ENCODE measurements around the gene MYF5. TPM values are rescaled to one million over a fixed set of nuclear protein-coding genes. Genes with fewer than 3 reads are reported as not detected.

Gene MYF5
- total RNA-seq, 4 donors from 2014 or later, result not detected

DNA sequence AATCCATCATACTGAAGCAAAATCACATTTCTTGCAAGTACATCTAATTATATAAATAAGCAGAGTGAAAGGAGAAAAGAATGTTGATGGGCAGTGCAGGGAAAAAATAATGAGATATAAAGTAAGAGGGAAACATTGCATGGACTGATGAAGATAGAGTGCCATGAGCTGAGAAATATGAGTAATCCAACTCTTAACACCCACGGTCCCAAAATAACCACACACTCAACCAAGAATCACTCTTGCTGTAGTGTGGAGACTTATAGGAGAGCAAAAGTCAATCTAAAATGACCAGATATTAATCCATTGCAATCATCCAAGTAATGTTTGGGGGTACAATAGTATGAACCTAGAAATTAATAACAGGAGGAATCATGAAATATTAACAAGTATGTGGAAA is 40.2 kb downstream of the MYF5 start:
- no peaks in the 10 kb centered on the region for H3K4me1 ChIP-seq
- no peak for TF ChIP-seq POLR2A (IDR thresholded peaks at IDR 0.05)
- TF ChIP-seq, protein P1, sequence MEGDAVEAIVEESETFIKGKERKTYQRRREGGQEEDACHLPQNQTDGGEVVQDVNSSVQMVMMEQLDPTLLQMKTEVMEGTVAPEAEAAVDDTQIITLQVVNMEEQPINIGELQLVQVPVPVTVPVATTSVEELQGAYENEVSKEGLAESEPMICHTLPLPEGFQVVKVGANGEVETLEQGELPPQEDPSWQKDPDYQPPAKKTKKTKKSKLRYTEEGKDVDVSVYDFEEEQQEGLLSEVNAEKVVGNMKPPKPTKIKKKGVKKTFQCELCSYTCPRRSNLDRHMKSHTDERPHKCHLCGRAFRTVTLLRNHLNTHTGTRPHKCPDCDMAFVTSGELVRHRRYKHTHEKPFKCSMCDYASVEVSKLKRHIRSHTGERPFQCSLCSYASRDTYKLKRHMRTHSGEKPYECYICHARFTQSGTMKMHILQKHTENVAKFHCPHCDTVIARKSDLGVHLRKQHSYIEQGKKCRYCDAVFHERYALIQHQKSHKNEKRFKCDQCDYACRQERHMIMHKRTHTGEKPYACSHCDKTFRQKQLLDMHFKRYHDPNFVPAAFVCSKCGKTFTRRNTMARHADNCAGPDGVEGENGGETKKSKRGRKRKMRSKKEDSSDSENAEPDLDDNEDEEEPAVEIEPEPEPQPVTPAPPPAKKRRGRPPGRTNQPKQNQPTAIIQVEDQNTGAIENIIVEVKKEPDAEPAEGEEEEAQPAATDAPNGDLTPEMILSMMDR (IDR thresholded peaks at IDR 0.05), result no peak
- no peaks in the 10 kb centered on the region for H3K27me3 ChIP-seq
- H3K27ac ChIP-seq, result no peak overlapping the region
- no peak for DNase-seq
- intact Hi-C loops (cut with DNase I; ENCODE audit: low total_unique reads), result no loop called here
- H3K4me3 ChIP-seq, result no peak overlapping the region
- H3K36me3 ChIP-seq, result no peaks in the 10 kb centered on the region
- no peaks in the 10 kb centered on the region for H3K9me3 ChIP-seq

DNA sequence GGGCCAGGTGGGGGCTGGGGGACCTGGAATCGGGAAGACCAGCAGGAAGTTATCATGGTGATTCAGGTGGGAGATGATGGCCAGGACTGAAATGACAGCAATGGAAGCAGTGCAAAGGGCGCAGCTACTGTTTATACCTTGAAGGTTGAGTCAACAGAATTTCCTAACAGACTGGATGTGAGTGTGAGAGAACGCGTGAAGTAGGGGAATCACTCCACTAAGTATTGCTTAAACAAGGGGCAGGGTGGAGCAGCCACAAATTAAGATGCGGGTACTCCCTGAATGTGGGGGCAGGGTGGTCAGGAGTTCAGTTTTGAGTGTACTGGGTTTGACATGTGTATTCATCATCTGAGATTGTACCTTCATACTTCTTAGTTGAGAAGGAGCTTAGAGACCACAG is 45.1 kb downstream of the MYF5 start:
- no peaks in the 10 kb centered on the region for H3K4me1 ChIP-seq
- no peak overlapping the region for H3K27ac ChIP-seq
- intact Hi-C loops (cut with DNase I; ENCODE audit: low total_unique reads), result no loop called here
- H3K27me3 ChIP-seq, result no peaks in the 10 kb centered on the region
- H3K36me3 ChIP-seq, result no peaks in the 10 kb centered on the region
- no peak for DNase-seq
- no peaks in the 10 kb centered on the region for H3K9me3 ChIP-seq
- no peak overlapping the region for H3K4me3 ChIP-seq
- TF ChIP-seq POLR2A (IDR thresholded peaks at IDR 0.05), result no peak
- TF ChIP-seq, protein P1 (IDR thresholded peaks at IDR 0.05), result no peak

DNA sequence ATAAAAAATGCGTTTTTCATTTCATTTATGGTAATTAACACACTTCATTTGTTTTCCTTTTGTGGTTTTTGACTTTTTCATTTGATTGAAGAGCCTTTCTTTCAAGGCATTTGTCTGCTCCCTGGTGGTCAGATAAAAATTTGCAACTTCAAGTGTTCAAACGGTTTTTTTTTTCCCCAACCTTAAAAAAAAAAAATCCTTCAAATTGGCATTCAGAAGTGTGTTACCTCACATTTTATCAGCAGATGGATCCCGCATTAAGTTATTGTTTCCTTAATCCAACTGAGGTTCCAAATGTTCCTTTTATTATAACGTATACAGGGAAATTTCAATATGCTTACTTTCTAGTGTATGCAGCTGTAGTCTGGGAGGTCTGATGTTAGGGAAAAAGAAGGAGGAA is 47.2 kb downstream of the MYF5 start:
- Histone ChIP-seq H3K4me1 (no peaks in the 10 kb centered on the region), H3K4me3 (no peak overlapping the region), H3K27me3 (no peaks in the 10 kb centered on the region), H3K27ac (no peak overlapping the region), H3K36me3 (no peaks in the 10 kb centered on the region), H3K9me3 (no peaks in the 10 kb centered on the region)
- intact Hi-C loops (cut with DNase I; ENCODE audit: low total_unique reads), result no loop called here
- TF ChIP-seq, protein P1 (IDR thresholded peaks at IDR 0.05), result peak; percentile 25 to 48 (median 41)
- no peak for TF ChIP-seq POLR2A (IDR thresholded peaks at IDR 0.05)
- DNase-seq, result no peak

DNA sequence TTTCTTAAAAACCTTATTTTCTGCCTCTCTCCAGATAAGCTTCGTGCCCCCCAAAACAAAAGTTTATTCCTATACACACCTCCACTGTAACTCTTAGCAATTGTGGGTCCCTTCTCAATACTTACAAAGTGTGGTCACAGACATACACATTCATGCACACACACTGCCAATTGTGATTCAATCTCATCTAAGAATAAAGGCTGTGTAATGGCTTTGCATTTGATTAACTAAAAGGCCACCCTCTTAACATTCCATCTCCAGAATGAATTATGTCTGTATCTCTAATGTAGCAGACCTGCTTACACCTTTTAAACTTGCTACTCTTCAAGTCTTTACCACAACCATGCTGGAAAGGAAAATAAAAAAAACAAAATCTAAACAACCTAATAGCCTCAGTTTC is 49.5 kb downstream of the MYF5 start:
- H3K27ac ChIP-seq, result no peak overlapping the region
- no peak for DNase-seq
- no peaks in the 10 kb centered on the region for H3K27me3 ChIP-seq
- H3K4me1 ChIP-seq, result no peaks in the 10 kb centered on the region
- no peaks in the 10 kb centered on the region for H3K36me3 ChIP-seq
- TF ChIP-seq POLR2A (IDR thresholded peaks at IDR 0.05), result no peak
- TF ChIP-seq, protein P1 (IDR thresholded peaks at IDR 0.05), result no peak
- no peak overlapping the region for H3K4me3 ChIP-seq
- no peaks in the 10 kb centered on the region for H3K9me3 ChIP-seq
- intact Hi-C loops (cut with DNase I; ENCODE audit: low total_unique reads), result no loop called here

DNA sequence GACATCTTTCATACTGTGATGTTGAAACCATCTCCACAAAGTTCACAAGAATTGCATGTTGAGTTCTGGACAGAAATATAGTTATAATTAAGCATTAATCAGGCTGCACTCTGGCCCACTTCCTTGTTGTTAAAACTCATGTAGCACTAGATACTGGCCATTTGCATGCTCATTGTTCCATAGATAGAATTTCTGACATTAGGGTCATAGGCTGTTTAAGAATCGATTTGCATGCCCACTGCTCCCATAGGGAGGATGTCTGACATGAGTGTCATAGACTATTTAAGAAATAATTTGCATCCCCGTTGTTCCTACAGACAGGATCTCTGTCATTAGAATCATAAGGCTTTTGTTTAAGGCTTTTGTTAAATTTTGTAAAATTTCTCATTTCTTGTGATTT is 50.2 kb downstream of the MYF5 start:
- no peak for TF ChIP-seq POLR2A (IDR thresholded peaks at IDR 0.05)
- TF ChIP-seq, protein P1 (IDR thresholded peaks at IDR 0.05), result no peak
- intact Hi-C loops (cut with DNase I; ENCODE audit: low total_unique reads), result no loop called here

More for the DNA sequence above, 50.2 kb downstream of the MYF5 start:
- Histone ChIP-seq H3K4me3 (no peak overlapping the region), H3K27me3 (no peaks in the 10 kb centered on the region), H3K4me1 (no peaks in the 10 kb centered on the region), H3K9me3 (no peaks in the 10 kb centered on the region), H3K36me3 (no peaks in the 10 kb centered on the region), H3K27ac (no peak overlapping the region)
- no peak for DNase-seq

Other genes starting within 250 kb of the MYF5 start
- not detected for gene MYF6, start 9.3 kb upstream of the MYF5 start, total RNA-seq
- 10 to 100 TPM; 10.2 to 31.2 (median 16.5) TPM for gene LIN7A, start 221.0 kb downstream of the MYF5 start, total RNA-seq

Data from uterus (tissue), 4 donors.